NT2/D1 (cell line): ENCODE data around the gene GHRH.

Source experiments
- SUZ12 ChIP-seq: IDR thresholded peaks from 2 replicates; pipeline ENCODE4 v1.6.1; 2011; ENCODE audit not compliant: insufficient read length, insufficient read depth; ENCODE audit errors: extremely low read depth
- YY1 ChIP-seq: IDR thresholded peaks from 2 replicates; pipeline ENCODE4 v1.6.1; 2011; ENCODE audit not compliant: insufficient read length, insufficient read depth
- ZNF274 ChIP-seq: IDR thresholded peaks from 2 replicates; pipeline ENCODE4 v1.6.1; 2011; ENCODE audit warnings: mild to moderate bottlenecking, low read depth, low read length

- TF ChIP-seq YY1 (no peak), SUZ12 (no peak), ZNF274 (no peak)
Measured at GRCh38 chr20:37310951-37311350, 49.3 kb upstream of the GHRH start.
